ENCODE measurements around the gene RIMS1.

DNA sequence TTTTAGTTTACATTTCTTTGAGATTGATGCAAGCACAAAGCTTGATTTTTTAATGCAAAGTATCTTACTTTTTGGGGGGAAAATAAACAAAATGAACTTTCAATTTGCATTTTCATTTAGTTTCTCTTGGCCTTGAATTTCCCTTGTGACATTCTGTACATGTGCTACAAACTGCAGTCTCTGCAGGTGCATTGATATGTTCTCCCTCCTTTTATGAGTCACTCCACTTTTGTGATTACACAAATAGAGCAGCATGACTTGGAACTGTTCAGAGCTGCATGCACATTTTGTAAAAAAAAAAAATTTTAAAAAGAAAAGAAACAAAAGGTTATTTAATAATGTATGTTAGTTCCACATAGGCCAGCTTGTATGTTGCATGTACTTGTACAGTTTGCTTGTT lies 515.5 kb downstream of the RIMS1 start:
- TF ChIP-seq POLR2AphosphoS5 (IDR thresholded peaks at IDR 0.05; ENCODE audit: insufficient read depth in 1 of 2, low read depth in 1 of 2) = no peak
- TF ChIP-seq, protein P1, sequence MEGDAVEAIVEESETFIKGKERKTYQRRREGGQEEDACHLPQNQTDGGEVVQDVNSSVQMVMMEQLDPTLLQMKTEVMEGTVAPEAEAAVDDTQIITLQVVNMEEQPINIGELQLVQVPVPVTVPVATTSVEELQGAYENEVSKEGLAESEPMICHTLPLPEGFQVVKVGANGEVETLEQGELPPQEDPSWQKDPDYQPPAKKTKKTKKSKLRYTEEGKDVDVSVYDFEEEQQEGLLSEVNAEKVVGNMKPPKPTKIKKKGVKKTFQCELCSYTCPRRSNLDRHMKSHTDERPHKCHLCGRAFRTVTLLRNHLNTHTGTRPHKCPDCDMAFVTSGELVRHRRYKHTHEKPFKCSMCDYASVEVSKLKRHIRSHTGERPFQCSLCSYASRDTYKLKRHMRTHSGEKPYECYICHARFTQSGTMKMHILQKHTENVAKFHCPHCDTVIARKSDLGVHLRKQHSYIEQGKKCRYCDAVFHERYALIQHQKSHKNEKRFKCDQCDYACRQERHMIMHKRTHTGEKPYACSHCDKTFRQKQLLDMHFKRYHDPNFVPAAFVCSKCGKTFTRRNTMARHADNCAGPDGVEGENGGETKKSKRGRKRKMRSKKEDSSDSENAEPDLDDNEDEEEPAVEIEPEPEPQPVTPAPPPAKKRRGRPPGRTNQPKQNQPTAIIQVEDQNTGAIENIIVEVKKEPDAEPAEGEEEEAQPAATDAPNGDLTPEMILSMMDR (IDR thresholded peaks at IDR 0.05) = no peak
